Tibial artery (tissue), 4 donors: ENCODE data around the gene PCBP4.

Experiments
- DNase-seq, 2 donors: peaks; one replicate each; pipeline ENCODE4 v3.0.0-alpha.2; 2019
- H3K27ac ChIP-seq, 2 donors: fragments of 200-600 bp; sonication (generic) in 1 of 2; 1 replicate in 1 of 2; 2 replicates in 1 of 2; pipeline ENCODE4 v1.5.1; 2018 to 2019; ENCODE audit warnings: mild to moderate bottlenecking in 1 of 2
- H3K27me3 ChIP-seq, 2 donors: fragments of 200-600 bp; sonication (generic) in 1 of 2; one replicate each; pipeline versions ENCODE4 v1.5.1 to v1.6.0; 2016 to 2019
- H3K36me3 ChIP-seq, 3 donors: fragments of 200-600 bp; sonication (generic) in 2 of 3; one replicate each; pipeline ENCODE4 v1.5.1; 2016 to 2019; ENCODE audit warnings: mild to moderate bottlenecking in 2 of 3
- H3K4me1 ChIP-seq, 4 donors: fragments of 200-600 bp; sonication (generic) in 2 of 4; 1 replicate in 3 of 4; 2 replicates in 1 of 4; pipeline ENCODE4 v1.5.1; 2016 to 2019
- H3K4me3 ChIP-seq, 2 donors: fragments of 200-600 bp; sonication (generic) in 1 of 2; 1 replicate in 1 of 2; 2 replicates in 1 of 2; pipeline ENCODE4 v1.5.1; 2018 to 2019; ENCODE audit warnings: mild to moderate bottlenecking in 2 of 2
- H3K9me3 ChIP-seq, 3 donors: fragments of 200-600 bp; sonication (generic) in 1 of 3; one replicate each; pipeline ENCODE4 v1.5.1; 2016 to 2019
- CTCF ChIP-seq, 2 experiments: fragments of 200-600 bp in 1 of 2; fragments of 450-650 bp in 1 of 2; IDR thresholded peaks; one replicate each; pipeline ENCODE4 v1.5.1; 2017 to 2019; ENCODE audit warnings: antibody characterized with exemption in 2 of 2, mild to moderate bottlenecking in 1 of 2, moderate library complexity in 1 of 2
- intact Hi-C: fragments of 100-400 bp; cut with DNase I; formaldehyde crosslinking; loops from one replicate; pipeline ENCODE4 v1.15.0; 2023; ENCODE audit warnings: low total_unique reads

The PCBP4 gene

GRCh38 chr3:51968170-51968775 is 1.0 kb upstream of the PCBP4 start:
- intact Hi-C loops, result no loop called here
- H3K27ac ChIP-seq, result peak overlapping the region; percentile 96 to 97
- no peak for DNase-seq
- peaks cover 0 to 45% (median 34%) of the 10 kb centered on the region in 4 donors for H3K4me1 ChIP-seq
- peak overlapping the region; percentile 75 to 76 for H3K4me3 ChIP-seq
- H3K9me3 ChIP-seq, result no peaks in the 10 kb centered on the region
- TF ChIP-seq CTCF (IDR thresholded peaks at IDR 0.05), result no peak
- H3K36me3 ChIP-seq, result no peaks in the 10 kb centered on the region
- H3K27me3 ChIP-seq, result no peaks in the 10 kb centered on the region

GRCh38 chr3:51966922-51967383 is 301 bp downstream of the PCBP4 start:
- Histone ChIP-seq H3K4me1 (peaks cover 0 to 53% (median 32%) of the 10 kb centered on the region in 4 donors), H3K27ac (peak overlapping the region; percentile 96 to 97), H3K36me3 (no peaks in the 10 kb centered on the region), H3K4me3 (peak overlapping the region; percentile 75 to 76), H3K27me3 (no peaks in the 10 kb centered on the region), H3K9me3 (no peaks in the 10 kb centered on the region)
- DNase-seq, result no peak
- TF ChIP-seq CTCF (IDR thresholded peaks at IDR 0.05), result no peak
- intact Hi-C loops, result no loop called here

GRCh38 chr3:51966486-51966885 is 768 bp downstream of the PCBP4 start:
- TF ChIP-seq CTCF (IDR thresholded peaks at IDR 0.05), result no peak
- peak overlapping the region; percentile 96 to 97 for H3K27ac ChIP-seq
- no peaks in the 10 kb centered on the region for H3K27me3 ChIP-seq
- peaks cover 0 to 53% (median 32%) of the 10 kb centered on the region in 4 donors for H3K4me1 ChIP-seq
- no peak for DNase-seq
- intact Hi-C loops, result no loop called here
- peaks cover 0 to under 1% (median 0%) of the 10 kb centered on the region in 3 donors for H3K36me3 ChIP-seq
- peak overlapping the region; percentile 75 to 76 for H3K4me3 ChIP-seq
- no peaks in the 10 kb centered on the region for H3K9me3 ChIP-seq

- peaks cover 0 to 5% (median under 1%) of the 10 kb centered on the region in 3 donors for H3K36me3 ChIP-seq
- TF ChIP-seq CTCF (IDR thresholded peaks at IDR 0.05), result no peak
- H3K27me3 ChIP-seq, result no peaks in the 10 kb centered on the region
- peak overlapping the region; percentile 75 to 76 for H3K4me3 ChIP-seq
- intact Hi-C loops, result no loop called here
- no peak for DNase-seq
- peaks cover 0 to 53% (median 32%) of the 10 kb centered on the region in 4 donors for H3K4me1 ChIP-seq
- no peaks in the 10 kb centered on the region for H3K9me3 ChIP-seq
- peak overlapping the region; percentile 96 to 97 for H3K27ac ChIP-seq
Observed at GRCh38 chr3:51966016-51966415, 1.2 kb downstream of the PCBP4 start.

- no peak for DNase-seq
- Histone ChIP-seq H3K27me3 (no peaks in the 10 kb centered on the region), H3K4me1 (peaks cover 0 to 49% (median 32%) of the 10 kb centered on the region in 4 donors), H3K9me3 (no peaks in the 10 kb centered on the region), H3K36me3 (peaks cover 0 to 20% (median 16%) of the 10 kb centered on the region in 3 donors), H3K4me3 (no peak overlapping the region), H3K27ac (no peak overlapping the region)
- TF ChIP-seq CTCF (IDR thresholded peaks at IDR 0.05), result no peak
- intact Hi-C loops, result no loop called here
Observed at GRCh38 chr3:51964521-51964920, 2.7 kb downstream of the PCBP4 start.
